Fibroblast of upper back skin (primary cell): Measurements from ENCODE around the gene NELFE.
A peak's percentile ranks its signal among the peaks of the same experiment; 100 is the strongest.
"Not testable (repeated sequence)": the region's sequence is repeated elsewhere in the genome, so short reads cannot be mapped to it uniquely, and the experiment has no call there.

ENCODE experiments used
- DNase-seq: peaks from one replicate; pipeline ENCODE4 v3.0.0-alpha.2; 2013

NELFE gene

GRCh38 chr6:31911826-31912585, 46.8 kb downstream of the NELFE start:
- no peak for DNase-seq

- not testable (repeated sequence) for DNase-seq
These were observed 49.5 kb downstream of the NELFE start for GRCh38 chr6:31909298-31909697.

- peak; percentile 31 for DNase-seq
These were observed 50.0 kb downstream of the NELFE start for GRCh38 chr6:31908791-31909190.

DNA sequence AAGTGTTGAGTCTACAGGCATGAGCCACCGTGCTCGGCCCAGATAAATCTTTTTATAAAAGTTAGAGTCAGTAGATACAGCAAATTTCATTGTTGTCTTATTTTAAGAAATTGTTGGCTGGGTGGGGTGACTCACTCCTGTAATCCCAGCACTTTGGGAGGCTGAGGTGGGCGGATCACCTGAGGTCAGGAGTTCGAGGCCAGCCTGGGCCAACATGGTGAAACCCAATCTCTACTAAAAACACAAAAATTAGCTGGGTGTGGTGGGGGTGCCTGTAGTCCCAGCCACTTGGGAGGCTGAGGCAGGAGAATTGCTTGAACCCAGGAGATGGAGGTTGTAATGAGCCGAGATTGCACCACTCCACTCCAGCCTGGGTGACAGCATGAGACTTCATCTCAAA, 50.5 kb downstream of the NELFE start:
- not testable (repeated sequence) for DNase-seq

- DNase-seq, result peak; percentile 76
These were observed 51.5 kb downstream of the NELFE start for GRCh38 chr6:31907158-31907813.

DNA sequence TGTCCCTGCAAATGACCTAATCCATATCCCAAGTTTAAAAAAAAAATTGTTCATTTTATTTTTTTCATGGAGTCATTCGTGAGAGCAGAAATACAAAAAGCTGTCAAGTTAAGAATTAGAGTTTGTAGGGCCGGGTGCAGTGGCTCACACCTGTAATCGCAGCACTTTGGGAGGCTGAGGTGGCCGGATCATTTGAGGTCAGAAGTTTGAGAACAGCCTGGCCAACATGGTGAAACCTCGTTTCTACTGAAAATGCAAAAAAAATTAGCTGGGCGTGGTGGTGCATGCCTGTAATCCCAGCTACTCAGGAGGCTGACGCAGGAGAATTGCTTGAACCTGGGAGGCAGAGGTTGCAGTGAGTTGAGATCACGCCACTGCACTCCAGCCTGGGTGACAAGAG, 52.0 kb downstream of the NELFE start:
- DNase-seq, result not testable (repeated sequence)

DNA sequence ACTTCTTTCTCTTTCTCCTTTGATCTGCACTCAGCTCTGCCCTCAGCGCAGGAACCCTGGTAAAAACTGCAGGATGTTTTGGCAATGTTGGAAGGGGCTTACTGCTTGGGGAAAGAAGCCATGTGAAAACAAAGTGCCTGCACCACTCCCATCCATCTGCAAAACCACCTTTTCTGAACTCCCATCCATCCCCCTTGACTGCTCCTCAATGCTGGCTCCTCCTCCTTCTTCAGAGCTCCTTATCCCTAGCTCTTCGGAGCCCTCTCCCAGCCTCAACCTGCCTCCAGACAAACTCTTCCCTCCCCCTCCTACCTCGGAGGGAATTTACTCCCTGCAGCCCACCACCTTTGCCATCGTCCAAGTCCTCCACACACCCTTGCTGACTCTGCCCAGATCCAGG, 52.6 kb downstream of the NELFE start:
- DNase-seq, result no peak

DNA sequence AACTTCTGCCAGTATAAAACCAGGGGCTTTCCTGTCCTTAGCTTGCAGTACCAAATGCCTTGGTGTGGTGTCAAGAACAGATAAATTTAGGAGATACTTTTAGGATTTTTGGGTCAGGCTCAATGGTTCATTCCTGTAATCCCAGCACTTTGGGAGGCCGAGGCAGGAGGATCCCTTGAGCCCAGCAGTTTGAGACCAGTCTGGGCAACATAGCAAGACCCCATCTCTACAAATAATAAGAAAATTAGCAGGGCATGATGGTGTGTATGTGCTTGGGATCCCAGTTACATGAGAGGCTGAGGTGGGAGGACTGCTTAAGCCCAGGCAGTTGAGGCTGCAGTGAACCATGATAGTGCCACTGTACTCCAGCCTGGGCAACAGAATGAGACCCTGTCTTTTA, 53.7 kb downstream of the NELFE start:
- no peak for DNase-seq

- DNase-seq, result no peak
These were observed 54.8 kb downstream of the NELFE start for GRCh38 chr6:31903957-31904356.
